GM12864 (cell line): Measurements from ENCODE around the gene OR2AG2.

Source experiments
- DNase-seq: peaks from one replicate; pipeline ENCODE4 v3.0.0-alpha.2; 2011; ENCODE audit warnings: low read depth
- H3K4me3 ChIP-seq: 2 replicates; pipeline ENCODE4 v1.5.1; 2011; ENCODE audit warnings: mild to moderate bottlenecking, low read depth, low read length, control low read depth
- TF ChIP-seq, protein P1 (sequence below): IDR thresholded peaks from 2 replicates; pipeline ENCODE4 v1.5.1; 2011; ENCODE audit warnings: low read depth, mild to moderate bottlenecking, moderate library complexity, low read length, control low read depth, inconsistent platforms; ENCODE audit errors: missing control alignments

The OR2AG2 gene

GRCh38 chr11:6717426-6717825 lies 54.4 kb downstream of the OR2AG2 start:
- no peak for DNase-seq
- TF ChIP-seq, protein P1, sequence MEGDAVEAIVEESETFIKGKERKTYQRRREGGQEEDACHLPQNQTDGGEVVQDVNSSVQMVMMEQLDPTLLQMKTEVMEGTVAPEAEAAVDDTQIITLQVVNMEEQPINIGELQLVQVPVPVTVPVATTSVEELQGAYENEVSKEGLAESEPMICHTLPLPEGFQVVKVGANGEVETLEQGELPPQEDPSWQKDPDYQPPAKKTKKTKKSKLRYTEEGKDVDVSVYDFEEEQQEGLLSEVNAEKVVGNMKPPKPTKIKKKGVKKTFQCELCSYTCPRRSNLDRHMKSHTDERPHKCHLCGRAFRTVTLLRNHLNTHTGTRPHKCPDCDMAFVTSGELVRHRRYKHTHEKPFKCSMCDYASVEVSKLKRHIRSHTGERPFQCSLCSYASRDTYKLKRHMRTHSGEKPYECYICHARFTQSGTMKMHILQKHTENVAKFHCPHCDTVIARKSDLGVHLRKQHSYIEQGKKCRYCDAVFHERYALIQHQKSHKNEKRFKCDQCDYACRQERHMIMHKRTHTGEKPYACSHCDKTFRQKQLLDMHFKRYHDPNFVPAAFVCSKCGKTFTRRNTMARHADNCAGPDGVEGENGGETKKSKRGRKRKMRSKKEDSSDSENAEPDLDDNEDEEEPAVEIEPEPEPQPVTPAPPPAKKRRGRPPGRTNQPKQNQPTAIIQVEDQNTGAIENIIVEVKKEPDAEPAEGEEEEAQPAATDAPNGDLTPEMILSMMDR: no peak
- no peak overlapping the region for H3K4me3 ChIP-seq
